ENCODE data around the gene SMIM20. TPM values are rescaled to one million over a fixed set of nuclear protein-coding genes. Genes with fewer than 3 reads are reported as not detected.

The SMIM20 gene
- total RNA-seq, 1 experiment from 2014 or later: 20.1 TPM

DNA sequence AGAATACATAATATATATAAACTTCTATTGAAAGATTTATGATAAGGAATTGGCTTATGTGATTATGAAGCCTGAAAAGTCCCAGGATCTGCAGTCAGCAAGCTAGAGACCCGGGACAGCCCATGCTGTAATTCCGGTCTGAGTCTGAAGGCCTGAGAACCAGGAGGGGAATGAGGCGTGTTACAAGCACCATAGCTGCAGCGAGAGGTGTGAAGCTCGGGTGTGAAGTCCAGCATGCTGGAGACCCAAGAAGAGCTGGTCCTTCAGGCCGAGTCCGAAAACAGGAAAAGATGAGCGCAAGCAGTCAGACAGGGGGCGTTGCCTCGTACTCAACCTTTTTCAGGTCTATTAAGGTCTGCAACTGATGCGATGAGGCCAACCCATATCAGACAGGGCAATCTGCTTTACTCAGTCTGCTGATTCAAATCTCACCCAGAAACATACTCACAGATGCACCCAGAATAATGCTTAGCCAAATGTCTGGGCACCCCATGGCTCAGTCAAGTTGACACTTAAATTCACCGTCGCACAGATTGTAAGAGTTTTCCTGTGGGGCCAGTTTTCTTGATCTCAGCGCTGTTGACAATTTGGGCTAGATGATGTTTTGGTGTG, 40.4 kb downstream of the SMIM20 start:
- Mint-ChIP-seq H3K36me3 (ENCODE audit: insufficient read depth, unreplicated experiment) (peaks cover 4% of the 10 kb centered on the region), H3K4me1 (ENCODE audit: low read depth, unreplicated experiment) (peaks cover 7% of the 10 kb centered on the region), H3K9me3 (ENCODE audit: unreplicated experiment) (no peaks in the 10 kb centered on the region), H3K27me3 (ENCODE audit: insufficient read depth, unreplicated experiment) (no peaks in the 10 kb centered on the region), H3K4me3 (ENCODE audit: unreplicated experiment) (no peak overlapping the region), H3K27ac (ENCODE audit: unreplicated experiment) (no peak overlapping the region)
- CTCF ChIA-PET: no interaction called here
- Histone ChIP-seq H3K27me3 (replicated peaks; ENCODE audit: control insufficient read depth, insufficient read depth, low read length) (no peaks in the 10 kb centered on the region), H3K36me3 (ENCODE audit: control insufficient read depth, insufficient read depth, low read length) (no peaks in the 10 kb centered on the region), H3K4me1 (peaks cover 3% of the 10 kb centered on the region), H3K4me3 (ENCODE audit: low read depth, low read length) (no peak overlapping the region), H3K9me3 (no peaks in the 10 kb centered on the region)
- no TSS peak for BruUV-seq (replicated peaks)
- POLR2A ChIA-PET: no interaction called here
- intact Hi-C loops (cut with micrococcal nuclease; ENCODE audit: unreplicated experiment): no loop called here
- TF ChIP-seq CTCF (IDR thresholded peaks at IDR 0.05; ENCODE audit: insufficient read depth in 1 of 2, low read depth in 1 of 2, low read length in 1 of 2, severe bottlenecking in 1 of 2, unreplicated experiment in 1 of 2): no peak
- DNase-seq: no peak

DNA sequence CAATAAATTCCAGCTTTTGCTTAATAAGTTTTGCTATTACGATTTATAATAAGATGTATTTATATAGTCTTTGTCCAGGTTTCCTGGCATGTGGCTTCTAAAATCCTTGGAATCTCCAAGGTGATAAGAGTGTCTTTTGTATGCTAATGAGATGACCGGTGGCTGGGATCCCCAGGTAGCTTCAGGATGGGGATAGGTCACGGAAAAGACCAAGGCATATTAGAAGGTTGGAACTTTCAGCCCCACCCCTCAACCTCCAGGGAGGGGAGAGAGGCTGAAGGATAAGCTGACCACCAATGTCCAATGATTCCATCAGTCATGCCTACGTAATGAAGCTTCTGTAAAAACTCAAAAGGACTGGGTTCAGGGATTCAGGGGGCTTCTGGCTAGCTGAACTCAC, 41.7 kb downstream of the SMIM20 start:
- Histone ChIP-seq H3K4me1 (no peaks in the 10 kb centered on the region), H3K9me3 (no peaks in the 10 kb centered on the region), H3K4me3 (ENCODE audit: low read depth, low read length) (no peak overlapping the region), H3K36me3 (ENCODE audit: control insufficient read depth, insufficient read depth, low read length) (no peaks in the 10 kb centered on the region), H3K27me3 (replicated peaks; ENCODE audit: control insufficient read depth, insufficient read depth, low read length) (no peaks in the 10 kb centered on the region)
- intact Hi-C loops (cut with micrococcal nuclease; ENCODE audit: unreplicated experiment): no loop called here
- DNase-seq: no peak
- peaks cover 5% of the 10 kb centered on the region for H3K36me3 Mint-ChIP-seq (ENCODE audit: insufficient read depth, unreplicated experiment)
- BruUV-seq (replicated peaks): no TSS peak
- CTCF ChIA-PET: no interaction called here
- no peak for TF ChIP-seq CTCF (IDR thresholded peaks at IDR 0.05; ENCODE audit: insufficient read depth in 1 of 2, low read depth in 1 of 2, low read length in 1 of 2, severe bottlenecking in 1 of 2, unreplicated experiment in 1 of 2)
- no peaks in the 10 kb centered on the region for H3K9me3 Mint-ChIP-seq (ENCODE audit: unreplicated experiment)
- no peak overlapping the region for H3K27ac Mint-ChIP-seq (ENCODE audit: unreplicated experiment)
- no peaks in the 10 kb centered on the region for H3K4me1 Mint-ChIP-seq (ENCODE audit: low read depth, unreplicated experiment)
- POLR2A ChIA-PET: no interaction called here
- H3K4me3 Mint-ChIP-seq (ENCODE audit: unreplicated experiment): no peak overlapping the region
- no peaks in the 10 kb centered on the region for H3K27me3 Mint-ChIP-seq (ENCODE audit: insufficient read depth, unreplicated experiment)

DNA sequence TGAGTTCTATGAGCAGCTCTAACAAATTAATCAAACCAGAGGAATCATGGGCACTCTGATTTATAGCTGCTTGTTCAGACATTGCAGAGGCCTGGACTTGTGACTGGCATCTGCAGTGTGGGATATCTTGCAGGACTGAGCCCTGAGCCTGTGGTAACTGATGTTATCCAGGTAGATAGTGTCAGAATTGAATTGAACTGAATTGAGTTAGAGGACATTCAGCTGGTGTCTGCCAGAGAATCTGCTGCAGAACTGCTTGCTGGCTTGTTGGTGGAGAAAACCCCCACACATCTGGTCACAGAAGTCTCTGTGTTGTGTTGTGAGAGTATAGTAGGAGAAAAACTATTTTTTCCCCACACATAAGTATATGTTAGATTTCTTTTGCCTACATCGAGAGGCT, 42.2 kb downstream of the SMIM20 start:
- BruUV-seq (replicated peaks): no TSS peak
- Mint-ChIP-seq H3K4me3 (ENCODE audit: unreplicated experiment) (no peak overlapping the region), H3K27ac (ENCODE audit: unreplicated experiment) (no peak overlapping the region), H3K27me3 (ENCODE audit: insufficient read depth, unreplicated experiment) (no peaks in the 10 kb centered on the region), H3K4me1 (ENCODE audit: low read depth, unreplicated experiment) (no peaks in the 10 kb centered on the region), H3K9me3 (ENCODE audit: unreplicated experiment) (no peaks in the 10 kb centered on the region), H3K36me3 (ENCODE audit: insufficient read depth, unreplicated experiment) (peaks cover 5% of the 10 kb centered on the region)
- intact Hi-C loops (cut with micrococcal nuclease; ENCODE audit: unreplicated experiment): no loop called here
- CTCF ChIA-PET: no interaction called here
- Histone ChIP-seq H3K9me3 (no peaks in the 10 kb centered on the region), H3K4me1 (no peaks in the 10 kb centered on the region), H3K4me3 (ENCODE audit: low read depth, low read length) (no peak overlapping the region), H3K27me3 (replicated peaks; ENCODE audit: control insufficient read depth, insufficient read depth, low read length) (no peaks in the 10 kb centered on the region), H3K36me3 (ENCODE audit: control insufficient read depth, insufficient read depth, low read length) (no peaks in the 10 kb centered on the region)
- no peak for DNase-seq
- TF ChIP-seq CTCF (IDR thresholded peaks at IDR 0.05; ENCODE audit: insufficient read depth in 1 of 2, low read depth in 1 of 2, low read length in 1 of 2, severe bottlenecking in 1 of 2, unreplicated experiment in 1 of 2): no peak
- POLR2A ChIA-PET: no interaction called here
